Activated CD4-positive, alpha-beta T cell treated with anti-CD3 and anti-CD28 coated beads, Interleukin-10, Interleukin-2, amounts not matched to agents 100 ng/mL and 50 ng/mL, durations not matched to agents 16 hours and 8 hours (primary cell): ENCODE data around the gene STK16.
"Not testable (repeated sequence)": the region's sequence is repeated elsewhere in the genome, so short reads cannot be mapped to it uniquely, and the experiment has no call there.

ENCODE experiments used
- DNase-seq: peaks from one replicate; pipeline ENCODE4 v3.0.0-alpha.2; 2020

Gene STK16

GRCh38 chr2:219245148-219245898 is at the start of gene STK16, which contains the start of gene GLB1L:
STK16 (plus strand) TSS chr2:219245479; CDS start chr2:219246000, 521 bp downstream.
GLB1L (minus strand) TSS chr2:219245444; CDS start chr2:219243573, 1,871 bp downstream.
- peak; percentile 94 for DNase-seq

- no peak for DNase-seq
Measured at GRCh38 chr2:219197388-219197787, 47.9 kb upstream of the STK16 start.

- DNase-seq, result no peak
Measured at GRCh38 chr2:219198974-219199373, 46.3 kb upstream of the STK16 start.

- DNase-seq, result no peak
Measured at GRCh38 chr2:219199470-219200211, 45.6 kb upstream of the STK16 start.

- peak; percentile 17 for DNase-seq
Measured at GRCh38 chr2:219200502-219201326, 44.6 kb upstream of the STK16 start.

- not testable (repeated sequence) for DNase-seq
Measured at GRCh38 chr2:219201331-219201730, 43.9 kb upstream of the STK16 start.

- DNase-seq, result no peak
Measured at GRCh38 chr2:219204425-219205164, 40.7 kb upstream of the STK16 start.

GRCh38 chr2:219205165-219205538 is 40.1 kb upstream of the STK16 start:
- DNase-seq, result no peak

GRCh38 chr2:219205981-219206327 is 39.3 kb upstream of the STK16 start:
- no peak for DNase-seq

GRCh38 chr2:219206328-219207133 is 38.7 kb upstream of the STK16 start, which contains the start of gene ZFAND2B:
ZFAND2B (plus strand) TSS chr2:219206782; CDS start chr2:219206988, 206 bp downstream.
- peak; percentile 96 for DNase-seq

GRCh38 chr2:219207134-219207883 is 38.0 kb upstream of the STK16 start:
- no peak for DNase-seq

- DNase-seq, result no peak
Measured at GRCh38 chr2:219207884-219208740, 37.2 kb upstream of the STK16 start.

GRCh38 chr2:219209236-219210195 is 35.8 kb upstream of the STK16 start:
- peak; percentile 10 for DNase-seq

- no peak for DNase-seq
Measured at GRCh38 chr2:219210196-219210885, 34.9 kb upstream of the STK16 start.

- no peak for DNase-seq
Measured at GRCh38 chr2:219210886-219211362, 34.4 kb upstream of the STK16 start.

- no peak for DNase-seq
Measured at GRCh38 chr2:219213026-219213415, 32.3 kb upstream of the STK16 start.

- DNase-seq, result no peak
Measured at GRCh38 chr2:219213486-219214071, 31.7 kb upstream of the STK16 start.
